Osteocyte (in vitro differentiated cells): ENCODE data around the gene DDC. TPM values are rescaled to one million over a fixed set of nuclear protein-coding genes. Genes with fewer than 3 reads are reported as not detected.

ENCODE experiments used
- DNase-seq: peaks from one replicate; pipeline ENCODE4 v3.0.0; 2021; ENCODE audit warnings: mixed read lengths; ENCODE audit not compliant: unreplicated experiment; ENCODE audit errors: extremely low spot score
- H3K27ac Mint-ChIP-seq: one replicate; pipeline ENCODE4 v1.8.0; 2021; ENCODE audit warnings: mild to moderate bottlenecking, mixed read lengths; ENCODE audit not compliant: unreplicated experiment
- H3K27me3 Mint-ChIP-seq: one replicate; pipeline ENCODE4 v1.8.0; 2021; ENCODE audit warnings: mixed read lengths; ENCODE audit not compliant: unreplicated experiment
- H3K36me3 Mint-ChIP-seq: one replicate; pipeline ENCODE4 v1.8.0; 2021; ENCODE audit warnings: mixed read lengths; ENCODE audit not compliant: unreplicated experiment
- H3K4me1 Mint-ChIP-seq: one replicate; pipeline ENCODE4 v1.8.0; 2021; ENCODE audit warnings: mixed read lengths; ENCODE audit not compliant: unreplicated experiment
- H3K4me3 Mint-ChIP-seq: one replicate; pipeline ENCODE4 v1.8.0; 2021; ENCODE audit warnings: mild to moderate bottlenecking, moderate library complexity, mixed read lengths; ENCODE audit not compliant: unreplicated experiment
- H3K9me3 Mint-ChIP-seq: one replicate; pipeline ENCODE4 v1.8.0; 2021; ENCODE audit warnings: mixed read lengths; ENCODE audit not compliant: unreplicated experiment
- CTCF ChIP-seq: fragments of 200-600 bp; sonication (generic); IDR thresholded peaks from 2 replicates; pipeline ENCODE4 v1.5.0; 2021; ENCODE audit warnings: antibody characterized with exemption, mild to moderate bottlenecking, moderate library complexity
- total RNA-seq: library from RNA; stranded (reverse); gene quantifications from 2 replicates; pipeline ENCODE4 v1.2.1, GENCODE V29; 2021

DDC gene
- total RNA-seq, 1 donor from 2014 or later = not detected

DNA sequence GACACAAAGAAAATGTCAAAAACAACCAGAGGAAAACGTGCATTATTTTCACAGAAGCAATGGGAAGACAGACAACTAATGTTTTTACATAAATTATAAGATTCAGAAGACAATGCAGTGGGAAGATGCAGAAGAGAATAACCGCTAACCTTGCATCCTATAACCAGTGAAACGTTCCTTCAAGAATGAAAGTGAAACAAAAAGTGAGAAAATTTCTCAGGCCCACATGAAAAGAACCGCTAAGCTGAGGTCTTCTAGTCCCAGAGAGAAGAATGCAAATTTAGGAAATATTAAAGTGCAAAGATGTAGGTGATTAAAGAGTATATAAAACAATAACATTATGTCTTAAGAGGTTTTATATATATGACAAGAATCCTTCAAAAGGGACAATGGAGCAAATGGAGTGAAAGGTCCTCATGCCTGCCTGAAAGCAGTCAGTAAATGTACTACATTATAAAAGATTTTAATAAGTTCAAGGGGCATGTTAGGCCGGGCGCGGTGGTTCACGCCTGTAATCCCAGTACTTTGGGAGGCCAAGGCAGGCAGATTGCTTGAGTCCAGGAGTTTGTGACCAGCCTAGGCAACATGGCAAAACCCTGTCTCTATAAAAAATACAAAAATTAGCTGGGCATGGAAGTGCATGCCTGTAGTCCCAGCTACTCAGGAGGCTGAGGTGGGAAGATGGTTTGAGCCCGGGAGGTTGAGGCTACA is 43.1 kb upstream of the DDC start:
- H3K36me3 Mint-ChIP-seq = peaks cover 45% of the 10 kb centered on the region
- H3K9me3 Mint-ChIP-seq = no peaks in the 10 kb centered on the region
- no peak overlapping the region for H3K27ac Mint-ChIP-seq
- H3K4me3 Mint-ChIP-seq = no peak overlapping the region
- TF ChIP-seq CTCF = no peak
- DNase-seq = no peak
- no peaks in the 10 kb centered on the region for H3K4me1 Mint-ChIP-seq
- no peaks in the 10 kb centered on the region for H3K27me3 Mint-ChIP-seq

GRCh38 chr7:50607524-50608125 is 42.4 kb upstream of the DDC start:
- no peak for TF ChIP-seq CTCF
- no peaks in the 10 kb centered on the region for H3K9me3 Mint-ChIP-seq
- no peaks in the 10 kb centered on the region for H3K27me3 Mint-ChIP-seq
- no peak for DNase-seq
- H3K4me3 Mint-ChIP-seq = no peak overlapping the region
- H3K4me1 Mint-ChIP-seq = no peaks in the 10 kb centered on the region
- H3K27ac Mint-ChIP-seq = no peak overlapping the region
- H3K36me3 Mint-ChIP-seq = peaks cover 41% of the 10 kb centered on the region

DNA sequence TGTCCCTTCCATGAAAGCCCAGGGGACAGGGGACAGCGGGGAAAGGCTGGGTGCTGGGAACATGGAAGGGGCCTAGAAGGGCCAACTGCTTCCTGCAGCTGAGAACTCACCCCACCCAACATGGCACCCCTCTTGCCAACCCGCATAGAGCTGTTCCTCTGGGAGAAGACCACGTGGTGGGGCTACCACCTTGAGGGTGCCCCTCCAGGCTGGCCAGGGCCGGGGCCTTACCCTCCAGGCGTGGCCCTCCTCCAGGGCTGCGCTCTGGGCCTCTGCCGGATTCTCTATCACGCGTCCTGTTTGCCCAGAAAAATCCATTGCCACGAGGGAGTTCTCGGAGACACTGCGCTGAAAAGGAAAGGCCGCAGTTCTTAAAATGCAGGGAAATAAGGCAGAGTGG is 39.9 kb upstream of the DDC start:
- no peak for TF ChIP-seq CTCF
- Mint-ChIP-seq H3K27me3 (no peaks in the 10 kb centered on the region), H3K9me3 (no peaks in the 10 kb centered on the region), H3K36me3 (peaks cover 35% of the 10 kb centered on the region), H3K4me3 (no peak overlapping the region), H3K27ac (no peak overlapping the region), H3K4me1 (no peaks in the 10 kb centered on the region)
- no peak for DNase-seq

DNA sequence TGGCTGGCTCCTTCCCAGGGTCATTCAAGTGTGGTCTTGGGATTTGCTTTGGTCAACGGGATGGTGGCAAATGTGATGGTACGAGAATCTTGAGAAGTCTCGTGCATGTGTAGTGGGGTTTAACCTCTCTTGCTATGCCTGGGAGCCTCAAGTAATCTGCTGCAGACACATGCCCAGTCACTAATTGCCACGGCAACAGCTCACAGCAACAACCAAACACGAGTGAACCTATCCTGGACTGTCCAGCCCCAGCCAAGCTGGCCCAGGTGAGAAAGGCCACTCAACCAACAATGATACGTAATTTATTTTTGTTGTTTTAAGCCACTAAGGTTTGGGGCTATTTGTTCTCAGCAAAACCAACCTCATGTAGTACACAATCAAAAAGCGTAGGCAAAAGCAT is 38.1 kb upstream of the DDC start:
- DNase-seq = no peak
- Mint-ChIP-seq H3K9me3 (no peaks in the 10 kb centered on the region), H3K27ac (no peak overlapping the region), H3K36me3 (peaks cover 39% of the 10 kb centered on the region), H3K27me3 (no peaks in the 10 kb centered on the region), H3K4me3 (no peak overlapping the region), H3K4me1 (no peaks in the 10 kb centered on the region)
- TF ChIP-seq CTCF = no peak

DNA sequence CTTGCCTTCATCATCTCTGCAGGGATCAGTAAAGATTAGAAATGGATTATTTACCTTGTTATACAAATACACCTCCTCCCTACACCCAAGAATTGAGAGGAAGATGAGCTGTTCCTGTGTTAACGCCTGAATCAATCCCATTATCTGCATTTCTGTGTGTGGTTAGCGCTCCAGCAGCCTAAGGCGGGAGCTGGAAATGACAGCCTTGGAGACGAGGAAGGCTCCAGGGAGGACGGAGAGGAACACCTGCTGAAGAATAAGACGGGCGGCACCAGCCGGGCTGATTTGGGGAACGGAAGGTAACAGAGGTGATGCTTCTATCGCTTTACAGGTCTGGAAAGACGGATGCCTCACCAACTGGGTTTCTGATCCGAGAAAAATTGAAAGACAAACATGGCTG is 34.2 kb upstream of the DDC start:
- Mint-ChIP-seq H3K36me3 (peaks cover 40% of the 10 kb centered on the region), H3K9me3 (no peaks in the 10 kb centered on the region), H3K27ac (no peak overlapping the region), H3K27me3 (no peaks in the 10 kb centered on the region), H3K4me3 (no peak overlapping the region), H3K4me1 (no peaks in the 10 kb centered on the region)
- DNase-seq = no peak
- TF ChIP-seq CTCF = no peak
